Esophagus muscularis mucosa (tissue), 4 donors: ENCODE results near the gene DIAPH1. TPM values are rescaled to one million over a fixed set of nuclear protein-coding genes. Genes with fewer than 3 reads are reported as not detected.

Experiments
- DNase-seq: peaks from one replicate; pipeline ENCODE4 v3.0.0-alpha.2; 2017; ENCODE audit errors: extremely low spot score
- H3K27ac ChIP-seq, 4 donors: fragments of 200-600 bp; sonication (generic); replicated peaks in 1 of 4; 1 replicate in 3 of 4; 2 replicates in 1 of 4; pipeline ENCODE4 v1.5.1; 2016 to 2019; ENCODE audit warnings: mild to moderate bottlenecking in 1 of 4
- H3K27me3 ChIP-seq, 4 donors: fragments of 200-600 bp; sonication (generic); one replicate each; pipeline versions ENCODE4 v1.5.1 to v1.6.0; 2016 to 2019
- H3K36me3 ChIP-seq, 4 donors: fragments of 200-600 bp; sonication (generic); one replicate each; pipeline ENCODE4 v1.5.1; 2016 to 2019
- H3K4me1 ChIP-seq, 4 donors: fragments of 200-600 bp; sonication (generic); one replicate each; pipeline ENCODE4 v1.5.1; 2016 to 2019
- H3K4me3 ChIP-seq, 4 donors: fragments of 200-600 bp; sonication (generic); 1 replicate in 2 of 4; 2 replicates in 2 of 4; pipeline ENCODE4 v1.5.1; 2016 to 2019; ENCODE audit warnings: mild to moderate bottlenecking in 4 of 4, moderate library complexity in 1 of 4
- H3K9me3 ChIP-seq, 4 donors: fragments of 200-600 bp; sonication (generic); 1 replicate in 3 of 4; 2 replicates in 1 of 4; pipeline ENCODE4 v1.5.1; 2016 to 2019
- CTCF ChIP-seq, 3 experiments: fragments of 200-600 bp in 2 of 3; fragments of 450-650 bp in 1 of 3; sonication (generic) in 2 of 3; IDR thresholded peaks; one replicate each; pipeline ENCODE4 v1.5.1; 2017 to 2019; ENCODE audit warnings: antibody characterized with exemption in 3 of 3, mild to moderate bottlenecking in 2 of 3, moderate library complexity in 1 of 3
- EP300 ChIP-seq: sonication (generic); formaldehyde crosslinking; IDR thresholded peaks from one replicate; pipeline ENCODE4 v1.6.1; 2017; ENCODE audit warnings: antibody characterized with exemption
- POLR2A ChIP-seq: fragments of 450-650 bp; IDR thresholded peaks from one replicate; pipeline ENCODE4 v1.6.1; 2017; ENCODE audit warnings: antibody characterized with exemption, moderate library complexity, mild to moderate bottlenecking, low read depth
- POLR2AphosphoS5 ChIP-seq, 2 donors: sonication (generic); formaldehyde crosslinking; IDR thresholded peaks; one replicate each; pipeline ENCODE4 v1.6.1; 2017; ENCODE audit warnings: antibody characterized with exemption in 2 of 2
- WGBS: methylation state at CpG from one replicate; pipeline ENCODE4 v1.1.5; 2018; 5-methylcytosine and 5-hydroxymethylcytosine counted together
- intact Hi-C: fragments of 100-400 bp; cut with DNase I; formaldehyde crosslinking; loops from one replicate; pipeline ENCODE4 v1.15.1; 2023
- total RNA-seq, 4 donors: library from RNA; depleted of rRNA; stranded (reverse); fragments of >200 nt; gene quantifications; one replicate each; pipeline versions ENCODE4 v1.1.0 to v1.2.1, GENCODE V29; 2016

The DIAPH1 gene
- total RNA-seq, 4 donors from 2014 or later: 34.1 to 53.0 (median 45.9) TPM

DNA sequence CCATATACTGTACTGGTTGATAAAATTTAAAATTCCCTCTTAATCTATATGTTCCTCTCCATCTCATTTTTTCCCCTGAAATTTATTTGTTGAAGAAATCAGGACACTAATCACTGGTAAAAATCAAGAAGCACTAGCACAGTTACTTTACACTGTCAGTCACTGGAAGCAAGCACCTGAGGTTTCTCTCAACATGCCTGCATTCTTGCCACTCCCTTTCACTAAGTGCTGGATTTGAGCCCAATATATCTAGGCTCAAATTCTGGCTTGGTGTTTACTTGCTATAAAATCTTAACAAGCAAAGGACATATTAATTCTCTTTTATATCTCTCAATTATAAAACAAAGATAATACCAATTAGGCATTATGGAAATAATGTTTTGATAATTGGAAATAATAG is 58.6 kb downstream of the DIAPH1 start:
- no peaks in the 10 kb centered on the region for H3K27me3 ChIP-seq
- TF ChIP-seq CTCF (IDR thresholded peaks at IDR 0.05): no peak
- no peak for TF ChIP-seq POLR2A
- no peak for TF ChIP-seq EP300
- TF ChIP-seq POLR2AphosphoS5 (IDR thresholded peaks at IDR 0.05): peak in 1 of 2 donors; percentile 18
- H3K9me3 ChIP-seq: no peaks in the 10 kb centered on the region
- H3K27ac ChIP-seq: peak overlapping the region; percentile 84 to 88 (median 86)
- H3K4me3 ChIP-seq: peak overlapping the region; percentile 19 to 36 (median 29)
- DNase-seq: no peak
- H3K4me1 ChIP-seq: peaks cover 39 to 47% (median 44%) of the 10 kb centered on the region in 4 donors
- H3K36me3 ChIP-seq: peaks cover 0 to 34% (median 3%) of the 10 kb centered on the region in 4 donors
- intact Hi-C loops: loop anchor here (10.0 kb wide), 3 partner anchors 205 to 345 kb away; partner anchors contain the start of genes PCDHB13, PCDHB15, PCDHGA4 and PCDHGB1

DNA sequence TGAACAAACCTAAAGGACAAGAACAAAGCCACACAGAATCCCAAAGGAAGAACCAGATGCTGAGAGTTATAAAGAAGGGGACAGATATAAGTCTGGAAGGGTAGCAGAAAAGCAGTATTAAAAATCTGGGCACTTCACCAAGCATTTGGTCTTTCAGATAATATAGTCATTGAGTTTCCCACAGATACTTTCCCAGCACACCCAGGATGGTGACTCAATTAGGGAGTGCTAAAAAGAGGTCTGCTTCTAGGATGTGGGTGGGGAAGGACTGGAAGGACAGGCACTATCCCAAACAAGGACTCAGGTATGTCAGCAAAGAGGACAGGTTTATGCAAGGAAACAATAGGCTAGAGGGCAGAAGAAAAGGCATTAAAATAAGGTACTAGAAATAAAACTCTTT is 59.3 kb downstream of the DIAPH1 start:
- Histone ChIP-seq H3K9me3 (no peaks in the 10 kb centered on the region), H3K36me3 (peaks cover 0 to 30% (median 3%) of the 10 kb centered on the region in 4 donors), H3K4me1 (peaks cover 39 to 47% (median 44%) of the 10 kb centered on the region in 4 donors), H3K27me3 (no peaks in the 10 kb centered on the region), H3K27ac (peak overlapping the region; percentile 84 to 88 (median 86)), H3K4me3 (no peak overlapping the region)
- TF ChIP-seq POLR2AphosphoS5 (IDR thresholded peaks at IDR 0.05) (no peak), POLR2A (no peak), EP300 (peak; percentile 32), CTCF (IDR thresholded peaks at IDR 0.05) (no peak)
- no peak for DNase-seq
- intact Hi-C loops: loop anchor here (2.0 to 5.0 kb wide), 4 partner anchors 35 to 237 kb away; partner anchors contain the start of genes PCDHGB7, PCDHGC3 and TAF7

DNA sequence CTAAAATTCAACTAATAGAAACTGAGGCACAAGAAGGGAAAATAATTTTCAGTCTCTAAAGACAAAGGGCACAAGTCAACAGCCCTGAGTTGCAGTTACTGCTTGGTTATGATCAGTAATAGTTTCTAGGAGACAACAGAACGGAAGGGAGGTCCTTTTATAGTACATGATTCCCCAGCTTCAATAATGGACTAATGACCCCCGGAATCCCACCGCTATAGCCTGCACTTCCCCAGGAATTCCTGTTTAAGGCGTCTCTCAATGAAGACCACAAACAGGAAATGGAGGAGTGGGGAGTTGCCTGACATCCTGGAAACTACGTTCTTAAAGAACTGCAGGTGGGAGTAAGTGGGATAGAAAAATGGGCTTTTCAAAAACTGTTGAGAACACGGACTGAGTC is 60.6 kb downstream of the DIAPH1 start:
- H3K4me1 ChIP-seq: peaks cover 34 to 44% (median 39%) of the 10 kb centered on the region in 4 donors
- peaks cover 0 to 22% (median 3%) of the 10 kb centered on the region in 4 donors for H3K36me3 ChIP-seq
- no peak for DNase-seq
- 33% methylated on average over 6 of the region's 6 CpGs for WGBS
- intact Hi-C loops: loop anchor here (2.0 to 5.0 kb wide), 4 partner anchors 33 to 236 kb away; partner anchors contain the start of genes PCDHGB7, PCDHGC3 and TAF7
- no peak for TF ChIP-seq EP300
- no peak for TF ChIP-seq POLR2AphosphoS5 (IDR thresholded peaks at IDR 0.05)
- no peak for TF ChIP-seq POLR2A
- no peak for TF ChIP-seq CTCF (IDR thresholded peaks at IDR 0.05)
- H3K27ac ChIP-seq: peak overlapping the region; percentile 84 to 88 (median 86)
- peak overlapping the region; percentile 24 to 42 (median 40) for H3K4me3 ChIP-seq
- no peaks in the 10 kb centered on the region for H3K27me3 ChIP-seq
- no peaks in the 10 kb centered on the region for H3K9me3 ChIP-seq

- H3K4me3 ChIP-seq: peak overlapping the region; percentile 24 to 42 (median 40)
- intact Hi-C loops: loop anchor here (2.0 to 5.0 kb wide), 4 partner anchors 33 to 235 kb away; partner anchors contain the start of genes PCDHGB7, PCDHGC3 and TAF7
Measured at GRCh38 chr5:141557681-141558136, 61.1 kb downstream of the DIAPH1 start.

More at GRCh38 chr5:141557681-141558136, 61.1 kb downstream of the DIAPH1 start:
- DNase-seq: peak; percentile 98
- peaks cover 0 to 21% (median 5%) of the 10 kb centered on the region in 4 donors for H3K36me3 ChIP-seq
- WGBS: 16% methylated on average over 11 of the region's 11 CpGs
- peak overlapping the region; percentile 84 to 88 (median 86) for H3K27ac ChIP-seq
- H3K27me3 ChIP-seq: no peaks in the 10 kb centered on the region
- TF ChIP-seq EP300 (peak; percentile 7), CTCF (IDR thresholded peaks at IDR 0.05) (peak; percentile 86 to 91 (median 87)), POLR2A (no peak), POLR2AphosphoS5 (IDR thresholded peaks at IDR 0.05) (peak; percentile 80 to 91)
- peaks cover 34 to 44% (median 39%) of the 10 kb centered on the region in 4 donors for H3K4me1 ChIP-seq
- H3K9me3 ChIP-seq: no peaks in the 10 kb centered on the region
